Islet of Langerhans (tissue), 1 donor: Measurements from ENCODE around the gene PRDM12.

ENCODE experiments used
- FAIRE-seq: peaks from one replicate; lab custom pipeline; 2011; peaks lifted over from hg19 to GRCh38; lab: Jason Lieb, UNC

Gene PRDM12

DNA sequence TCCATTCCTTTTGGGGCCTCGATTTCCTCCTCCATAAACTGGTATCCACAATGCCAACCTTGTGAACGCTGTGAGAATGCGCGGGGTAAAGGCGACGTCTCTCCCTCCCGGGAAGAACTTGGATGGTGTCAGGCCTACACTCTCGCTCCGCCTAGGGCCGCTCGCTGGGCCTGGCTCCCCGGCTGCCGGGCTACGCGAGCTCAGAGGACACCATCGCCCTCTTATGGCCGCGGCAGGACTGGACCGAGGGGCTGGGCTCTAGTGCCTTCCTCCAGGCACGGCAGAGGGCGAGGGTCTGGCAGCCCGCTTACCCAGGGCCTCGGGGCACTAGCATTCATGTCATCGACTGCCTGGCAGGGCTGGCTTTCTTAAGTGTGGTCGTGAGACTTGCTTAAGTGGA is 27.9 kb downstream of the PRDM12 start:
- FAIRE-seq: no peak

DNA sequence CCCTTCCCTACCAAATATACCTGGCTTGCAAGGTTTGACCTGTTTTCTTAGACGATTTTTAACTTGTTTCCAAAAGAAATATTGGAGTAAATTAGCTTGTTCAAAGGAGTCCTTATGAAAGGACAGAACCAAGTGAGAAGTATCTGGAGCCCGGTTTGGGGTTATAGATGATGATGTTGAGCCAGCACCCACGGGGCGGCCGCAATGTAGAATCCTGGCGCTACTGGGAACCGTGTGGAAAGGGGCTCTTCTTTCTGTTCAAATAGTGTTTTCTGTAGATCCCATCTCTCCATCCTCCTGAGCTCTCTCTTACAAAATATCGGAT is 28.7 kb downstream of the PRDM12 start:
- no peak for FAIRE-seq

DNA sequence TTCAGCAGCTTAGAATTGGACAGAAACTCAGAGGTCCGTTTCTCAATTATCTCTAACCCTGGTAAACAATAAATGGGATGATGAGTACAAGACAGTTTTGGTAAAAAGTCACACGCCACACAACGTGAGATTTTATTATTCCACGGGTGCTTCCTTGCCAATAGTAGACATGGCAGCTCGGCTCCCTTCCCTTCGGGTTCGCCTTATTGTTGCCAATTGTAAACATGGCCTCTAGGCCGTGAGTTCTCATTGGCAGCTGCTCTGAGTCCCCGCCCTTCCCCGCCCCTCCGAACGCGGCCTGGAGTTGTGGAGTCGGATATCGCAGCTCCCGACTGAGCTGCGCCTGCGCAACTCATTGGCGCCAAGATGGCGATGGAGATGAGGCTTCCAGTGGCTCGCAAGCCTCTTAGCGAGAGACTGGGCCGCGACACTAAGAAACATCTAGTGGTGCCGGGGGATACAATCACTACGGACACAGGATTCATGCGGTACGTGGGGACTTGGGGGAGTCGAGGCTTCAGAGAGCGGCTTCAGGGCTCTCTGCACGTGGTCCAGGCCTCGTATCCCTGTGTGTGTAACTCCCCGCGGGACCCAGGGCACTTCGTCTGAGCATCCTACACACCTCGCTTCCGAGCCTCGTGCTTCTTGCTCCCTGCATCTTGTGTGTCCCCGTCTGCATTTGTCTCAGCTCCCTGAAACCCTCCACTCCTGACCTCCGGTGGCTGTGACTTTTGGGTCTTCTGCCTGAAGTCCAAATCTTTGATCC is 29.2 kb downstream of the PRDM12 start, which contains the start of gene EXOSC2:
TSS of gene EXOSC2 (plus strand) at position 355 of the 766 bp plus-strand sequence. CDS start at position 367, 12 bp downstream.
- no peak for FAIRE-seq

DNA sequence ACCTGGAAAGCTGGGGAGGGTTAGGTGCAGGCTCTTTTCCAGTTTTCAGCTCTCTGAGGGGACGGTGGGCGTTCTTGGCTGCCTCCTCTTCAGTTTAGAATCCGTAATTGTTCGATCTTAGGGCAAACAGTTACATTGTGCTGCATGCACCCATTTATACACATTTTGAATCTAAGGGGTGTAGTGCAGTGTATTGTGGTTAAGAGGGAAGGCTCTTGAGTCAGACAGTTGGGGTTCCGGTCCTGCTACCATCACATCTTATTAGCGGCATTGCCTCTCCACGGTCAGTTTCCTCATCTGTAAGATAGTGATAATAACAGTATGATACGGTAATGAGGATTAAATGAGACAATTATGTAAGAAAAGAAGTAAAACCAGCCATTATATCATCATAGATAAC is 29.8 kb downstream of the PRDM12 start:
- FAIRE-seq: no peak

DNA sequence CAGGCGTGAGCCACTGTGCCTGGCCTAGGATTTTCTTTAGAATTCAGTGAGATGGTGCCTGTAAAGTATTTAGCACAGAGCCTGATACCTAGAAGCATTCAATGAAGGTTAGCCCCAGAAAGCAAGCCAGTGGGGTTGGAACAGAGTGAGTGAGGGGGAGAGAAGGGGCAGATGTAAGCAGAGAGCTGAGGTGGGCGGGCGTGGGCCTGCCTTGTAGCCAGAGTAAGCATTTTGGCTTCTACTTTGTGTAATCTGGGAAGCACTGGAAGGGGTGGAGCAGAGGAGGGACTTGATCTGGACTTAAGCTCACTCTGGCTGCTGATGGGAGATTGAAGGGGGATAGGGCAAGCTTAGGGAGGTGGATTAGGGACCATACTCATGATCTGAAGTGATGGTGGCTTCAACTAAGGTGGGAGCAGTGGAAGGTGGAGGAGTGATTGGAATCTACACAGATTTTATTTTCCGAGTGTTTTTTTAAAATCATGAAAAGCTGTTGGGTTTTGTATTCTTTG is 31.8 kb downstream of the PRDM12 start:
- FAIRE-seq: no peak

DNA sequence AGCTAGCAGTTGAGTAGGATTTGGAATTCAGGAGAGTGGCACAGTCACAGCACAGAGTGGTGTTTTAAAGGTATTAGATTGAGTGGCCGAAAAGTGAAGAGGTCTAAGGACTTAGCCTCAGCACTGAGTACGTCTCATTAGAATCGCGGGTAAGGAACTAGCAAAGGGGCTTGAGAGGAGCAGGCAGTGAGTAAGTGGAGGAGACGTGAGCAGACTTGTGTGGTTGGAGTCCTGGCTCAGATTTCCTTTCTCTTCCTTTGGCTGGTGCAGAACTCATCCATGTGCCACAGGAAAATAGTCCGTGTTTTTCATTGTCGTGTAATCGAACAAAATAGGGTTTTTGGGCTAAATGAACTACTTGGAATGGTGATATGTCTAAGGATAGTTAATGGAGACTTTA is 32.6 kb downstream of the PRDM12 start:
- FAIRE-seq: no peak

DNA sequence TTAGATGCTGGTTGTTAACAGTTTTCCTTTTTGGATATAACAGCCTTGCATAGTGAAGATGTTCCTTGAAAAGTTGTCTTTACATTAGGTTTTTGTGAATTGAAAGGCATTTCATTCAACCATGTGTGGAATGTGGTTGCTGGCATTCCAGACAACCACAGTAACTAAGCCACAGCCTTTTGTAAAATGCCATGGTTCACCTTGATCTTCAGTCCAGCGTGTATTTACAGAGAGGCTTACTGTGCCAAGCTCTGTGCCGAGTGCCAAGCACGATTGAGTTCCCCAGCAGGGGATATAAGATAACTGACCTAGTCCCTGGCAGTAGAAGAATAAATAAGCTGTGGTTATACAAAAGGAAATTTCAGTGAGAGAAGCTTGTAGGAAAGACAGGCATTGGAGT is 34.1 kb downstream of the PRDM12 start:
- FAIRE-seq: no peak

DNA sequence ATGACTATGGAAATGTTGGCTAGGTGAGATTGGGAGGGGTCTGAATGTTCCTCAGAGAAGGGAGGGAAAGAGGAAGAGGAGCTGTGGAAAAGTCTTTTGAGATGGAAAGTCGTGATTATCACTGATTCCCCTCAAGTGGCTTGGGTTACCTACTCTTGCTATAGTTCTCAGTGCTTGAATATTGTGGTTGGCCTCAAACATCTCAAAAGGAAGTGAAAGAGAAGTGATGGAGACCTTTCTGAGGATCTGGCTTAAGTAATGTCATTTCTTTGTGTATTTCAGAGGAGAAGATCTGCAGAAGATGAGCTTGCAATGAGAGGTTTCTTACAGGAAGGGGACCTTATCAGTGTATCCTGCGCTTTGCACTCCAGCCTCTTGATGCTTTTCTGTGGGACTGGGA is 34.7 kb downstream of the PRDM12 start:
- no peak for FAIRE-seq

DNA sequence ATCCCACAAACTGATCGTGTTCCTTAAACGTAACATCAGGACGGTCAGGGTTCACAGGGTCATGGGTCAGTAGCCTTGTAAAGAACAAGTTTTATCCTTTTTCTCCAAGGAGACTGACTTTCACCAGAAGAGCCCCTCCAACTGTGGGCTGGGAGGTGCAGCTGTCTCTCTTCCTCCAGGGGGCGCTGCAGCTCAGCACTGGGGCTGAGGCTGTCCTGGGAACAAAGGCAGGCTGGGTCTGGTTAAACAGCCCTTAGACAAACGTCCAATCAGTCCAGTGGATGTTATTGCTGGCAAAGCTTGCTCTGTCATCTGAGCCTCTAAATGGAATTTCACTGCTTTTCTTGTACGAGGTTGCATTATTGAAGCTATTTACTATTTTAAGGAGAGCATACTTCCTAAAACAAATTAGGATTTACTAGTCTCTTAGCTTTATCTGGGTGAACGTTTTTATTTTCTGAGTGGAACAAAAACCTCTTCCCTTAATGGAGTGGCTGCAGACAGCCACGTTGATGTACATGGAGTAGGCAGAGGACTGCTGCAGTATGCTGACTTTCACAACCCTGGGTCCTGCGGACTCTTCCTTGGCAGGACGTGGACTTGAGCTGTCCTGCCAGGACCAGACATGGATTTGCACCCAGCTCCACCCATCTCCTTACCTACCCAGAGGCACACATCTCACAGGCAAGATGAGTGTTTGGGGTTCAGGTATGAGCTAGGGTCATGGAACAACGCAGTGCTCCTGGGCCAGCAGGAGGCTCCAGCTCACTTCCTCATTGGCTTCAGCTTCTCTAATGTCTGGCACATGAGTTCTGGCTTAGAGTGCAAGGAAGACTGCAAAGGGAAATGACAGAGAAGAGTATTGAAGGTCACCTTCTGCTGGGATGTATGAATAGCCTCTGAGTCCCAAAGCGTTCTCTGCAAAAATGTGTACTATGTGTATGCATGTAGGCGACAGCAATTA is 36.9 kb downstream of the PRDM12 start:
- FAIRE-seq: no peak

DNA sequence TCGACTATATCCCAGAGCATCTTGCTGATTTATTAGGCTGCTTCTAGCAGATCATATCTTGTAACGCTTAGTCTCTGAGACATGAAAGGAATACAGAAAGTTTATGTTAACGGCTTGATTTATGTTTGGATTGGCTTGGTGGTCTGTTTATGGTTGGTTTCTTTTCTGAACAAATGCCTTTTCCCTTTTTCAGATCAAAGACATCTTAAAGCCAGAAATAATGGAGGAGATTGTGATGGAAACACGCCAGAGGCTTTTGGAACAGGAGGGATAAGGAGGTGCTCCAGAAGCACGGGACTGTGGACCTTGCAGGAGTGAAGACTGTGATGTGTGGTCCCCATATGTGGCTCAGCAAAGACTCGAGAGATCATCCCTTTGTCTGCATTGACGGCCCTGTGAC is 39.1 kb downstream of the PRDM12 start:
- no peak for FAIRE-seq

DNA sequence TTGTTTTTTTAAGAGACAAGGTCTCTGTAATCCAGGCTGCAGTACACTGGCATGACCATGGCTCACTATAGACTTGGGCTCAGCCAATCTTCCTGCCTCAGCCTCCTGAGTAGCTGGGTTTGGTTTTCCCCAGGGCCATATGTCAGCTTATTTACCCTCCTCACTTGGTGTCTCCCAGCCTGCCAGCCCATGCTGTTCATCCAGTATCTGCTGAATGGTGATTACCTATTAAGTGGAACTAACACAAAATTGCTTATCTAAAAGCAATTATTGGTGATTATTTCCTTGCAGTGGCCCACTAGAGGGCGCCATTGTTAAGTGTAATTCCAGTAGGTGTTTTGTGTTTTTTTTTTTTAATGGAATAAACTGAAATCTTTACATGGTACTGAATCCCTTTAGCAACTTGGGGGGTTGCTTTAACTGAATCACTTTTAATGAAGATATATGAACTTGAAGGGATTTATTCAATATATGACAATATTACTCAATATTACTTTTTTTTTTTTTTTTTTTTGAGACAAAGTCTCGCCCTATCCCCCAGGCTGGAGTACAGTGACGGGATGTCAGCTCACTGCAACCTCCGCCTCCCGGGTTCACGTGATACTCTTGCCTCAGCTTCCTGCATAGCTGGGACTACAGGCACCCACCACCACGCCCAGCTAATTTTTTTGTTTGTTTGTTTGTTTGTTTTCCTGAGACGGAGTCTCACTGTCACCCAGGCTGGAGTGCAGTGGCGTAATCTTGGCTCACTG is 43.0 kb downstream of the PRDM12 start:
- FAIRE-seq: no peak

DNA sequence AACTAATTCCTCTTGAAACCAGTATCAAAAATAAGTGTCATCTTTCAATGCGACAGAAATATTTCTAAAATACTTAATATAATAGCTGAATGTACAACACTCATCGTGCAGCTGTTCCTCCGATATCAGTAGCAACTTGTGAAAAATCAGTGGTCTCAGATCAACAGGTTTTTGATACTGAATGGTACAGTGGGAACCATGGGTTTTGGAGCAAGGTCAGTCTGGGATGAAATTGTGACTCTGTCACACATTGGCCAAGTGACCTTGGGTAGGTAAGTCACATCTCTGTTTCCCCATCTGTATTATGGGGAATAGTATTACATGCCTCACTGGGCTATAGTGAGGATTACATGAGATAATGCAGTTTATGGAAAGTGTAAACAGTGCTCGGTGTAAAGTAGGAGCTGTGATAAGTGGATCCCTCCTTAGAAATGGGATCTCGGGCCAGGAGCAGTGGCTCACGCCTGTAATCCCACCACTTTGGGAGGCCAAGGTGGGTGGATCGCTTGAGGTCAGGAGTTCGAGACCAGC is 46.5 kb downstream of the PRDM12 start:
- no peak for FAIRE-seq

DNA sequence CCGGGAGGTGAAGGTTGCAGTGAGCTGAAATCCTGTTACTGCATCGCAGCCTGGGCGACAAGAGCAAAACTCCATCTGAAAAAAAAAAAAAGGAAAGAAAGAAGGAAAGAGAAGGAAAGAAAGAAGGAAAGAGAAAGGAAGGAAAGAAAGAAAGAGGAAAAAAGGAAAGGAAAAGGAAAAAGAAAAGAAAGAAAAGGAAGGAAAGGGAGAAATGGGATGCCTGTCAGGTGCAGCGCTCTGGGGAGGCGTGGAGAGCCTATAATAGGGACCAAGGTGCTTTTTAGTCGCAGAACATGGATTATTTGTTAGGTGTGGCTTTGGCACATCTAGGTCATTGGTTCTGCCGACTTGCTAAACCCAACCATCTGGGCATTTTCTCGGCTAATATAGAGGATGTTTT is 47.1 kb downstream of the PRDM12 start:
- FAIRE-seq: no peak

DNA sequence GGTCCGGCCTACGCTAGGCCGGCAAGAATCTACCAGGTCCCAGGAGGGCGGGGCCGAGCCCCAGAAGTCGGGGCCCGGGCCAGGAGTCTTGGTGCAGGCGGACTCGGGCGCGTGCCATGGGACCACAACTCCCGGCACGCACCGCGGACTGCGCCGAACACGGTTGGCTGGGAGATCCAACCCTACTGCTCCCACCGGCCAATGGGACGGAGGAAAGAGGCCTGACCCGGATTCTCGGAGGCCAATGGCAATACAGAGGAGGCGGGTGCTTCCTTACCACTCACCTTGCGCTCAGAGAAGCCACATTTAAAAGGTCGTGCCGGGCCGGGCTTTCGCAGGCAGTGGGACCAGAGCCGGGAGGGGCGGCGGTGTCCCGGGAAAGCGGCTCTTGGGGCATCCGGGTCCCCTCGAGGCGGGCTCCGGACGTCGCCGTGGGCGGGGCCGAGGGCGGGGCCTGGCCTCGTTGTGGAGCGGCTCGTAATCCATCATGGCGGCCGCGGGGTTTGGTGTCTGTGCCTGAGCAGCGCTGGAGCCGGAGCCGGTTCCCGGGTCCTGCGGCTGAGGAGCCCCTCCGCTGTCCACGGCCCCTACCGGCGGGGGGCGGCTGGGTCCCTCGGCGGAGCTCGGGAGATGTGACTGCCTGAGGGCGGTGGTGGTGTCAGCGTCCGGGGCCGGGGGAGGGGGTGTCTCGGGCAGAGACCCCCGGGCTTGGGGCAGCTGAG is 48.3 kb downstream of the PRDM12 start:
- FAIRE-seq: no peak

DNA sequence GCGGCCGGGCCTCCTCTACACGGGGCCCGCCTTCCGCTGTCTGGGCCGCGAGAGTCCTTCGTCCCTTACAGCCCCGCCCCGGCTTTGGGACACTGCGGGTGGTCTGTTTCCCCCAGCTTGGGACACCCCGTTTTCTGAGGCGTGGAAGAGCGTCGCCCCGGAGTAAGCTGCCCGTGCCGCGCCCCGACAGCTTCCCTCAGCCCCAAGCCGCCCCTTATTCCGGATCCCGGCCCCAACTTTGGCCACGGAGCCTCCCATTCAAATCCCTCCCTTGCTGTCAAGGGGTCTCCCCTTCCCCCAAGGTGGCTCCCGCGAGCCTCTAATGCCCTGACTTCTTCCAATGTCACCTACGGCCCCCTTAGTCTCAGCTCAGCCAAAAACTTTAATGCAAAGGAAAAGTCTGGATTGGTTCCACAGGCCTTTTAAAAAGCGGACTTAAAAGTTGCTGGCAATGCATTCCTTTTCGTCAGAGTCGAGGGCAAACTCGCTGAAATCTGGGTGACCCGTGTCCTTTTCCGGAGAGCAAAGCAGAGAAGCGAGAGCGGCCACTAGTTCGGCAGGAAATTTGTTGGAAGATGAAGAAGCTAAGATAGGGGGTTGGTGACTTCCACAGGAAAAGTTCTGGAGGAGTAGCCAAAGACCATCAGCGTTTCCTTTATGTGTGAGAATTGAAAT is 49.0 kb downstream of the PRDM12 start:
- no peak for FAIRE-seq

DNA sequence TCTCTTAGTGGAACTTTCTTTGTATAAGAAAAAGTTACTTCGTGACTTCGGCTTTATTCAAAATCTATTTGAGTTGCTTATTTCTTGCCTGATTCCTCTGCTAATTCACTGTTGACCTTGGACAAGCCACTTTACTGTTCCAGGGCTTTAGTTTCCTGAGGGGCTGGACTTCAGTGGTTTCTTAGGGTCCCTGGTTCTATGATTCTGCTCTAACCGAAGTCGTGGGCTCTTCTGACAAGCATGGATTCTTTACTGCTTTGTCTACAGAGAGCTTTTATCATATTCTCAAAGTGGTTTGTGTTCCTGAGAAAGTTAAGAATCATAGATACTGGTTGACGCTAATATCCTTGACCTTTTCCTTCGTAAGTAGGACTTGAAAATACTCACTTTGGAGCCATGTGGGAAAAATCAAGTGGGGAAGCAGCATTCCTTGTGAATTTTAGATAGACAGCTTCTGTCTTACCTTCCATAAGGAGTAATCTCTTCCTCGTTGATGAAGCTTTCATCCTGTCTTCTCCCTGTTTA is 50.3 kb downstream of the PRDM12 start:
- no peak for FAIRE-seq

DNA sequence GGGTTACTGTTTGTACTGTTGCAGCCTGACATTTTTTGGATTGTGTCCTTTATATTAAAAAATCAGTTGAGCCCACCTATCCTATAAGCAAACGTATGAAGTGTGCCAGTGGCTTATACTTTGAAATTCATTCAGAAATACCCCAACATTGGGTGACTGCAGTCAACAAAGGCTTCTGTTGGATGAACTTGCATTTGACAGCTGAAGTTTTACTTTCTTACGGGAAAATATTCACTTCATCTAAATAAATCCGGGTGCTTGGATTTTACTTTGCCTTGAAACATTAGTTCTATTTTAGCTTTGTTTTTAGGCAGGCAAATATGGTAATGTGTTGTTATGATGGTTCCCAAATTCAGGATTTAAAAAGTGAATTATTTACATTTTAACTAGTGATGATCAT is 50.9 kb downstream of the PRDM12 start:
- FAIRE-seq: no peak

DNA sequence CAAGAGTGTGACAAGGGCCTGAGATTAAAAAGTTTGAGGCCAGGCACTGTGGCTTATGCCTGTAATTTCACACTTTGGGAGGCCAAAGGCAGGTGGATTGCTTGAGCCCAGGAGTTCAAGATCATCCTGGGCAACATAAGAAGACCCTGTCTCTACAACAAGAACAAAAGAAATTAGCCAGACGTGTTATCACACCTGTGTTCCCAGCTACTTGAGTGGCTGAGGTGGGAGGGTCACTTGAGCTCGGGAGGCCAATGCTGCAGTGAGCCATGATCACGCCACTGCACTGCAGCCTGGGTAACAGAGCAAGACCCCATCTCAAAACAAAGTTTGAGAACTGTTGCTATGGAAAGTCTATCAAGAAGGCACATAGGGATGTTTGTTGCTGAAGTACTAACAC is 54.2 kb downstream of the PRDM12 start:
- FAIRE-seq: no peak

DNA sequence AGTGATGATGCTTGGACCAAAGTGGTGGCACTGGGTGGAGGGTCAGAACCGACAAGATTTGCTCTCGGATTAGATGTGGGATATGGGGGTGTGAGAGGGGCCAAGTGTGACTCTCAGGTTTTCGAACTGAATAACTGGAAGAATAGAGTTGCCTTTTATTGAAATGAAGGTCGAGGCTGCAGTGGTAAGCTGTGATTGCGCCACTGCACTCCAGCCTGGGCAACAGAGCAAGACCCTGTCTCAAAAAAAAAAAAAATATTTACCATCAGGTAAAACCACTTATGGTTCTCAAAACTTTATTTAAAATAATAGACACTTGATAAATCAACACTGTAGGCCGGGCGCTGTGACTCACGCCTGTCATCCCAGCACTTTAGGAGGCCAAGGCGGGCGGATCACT is 56.4 kb downstream of the PRDM12 start:
- FAIRE-seq: no peak

DNA sequence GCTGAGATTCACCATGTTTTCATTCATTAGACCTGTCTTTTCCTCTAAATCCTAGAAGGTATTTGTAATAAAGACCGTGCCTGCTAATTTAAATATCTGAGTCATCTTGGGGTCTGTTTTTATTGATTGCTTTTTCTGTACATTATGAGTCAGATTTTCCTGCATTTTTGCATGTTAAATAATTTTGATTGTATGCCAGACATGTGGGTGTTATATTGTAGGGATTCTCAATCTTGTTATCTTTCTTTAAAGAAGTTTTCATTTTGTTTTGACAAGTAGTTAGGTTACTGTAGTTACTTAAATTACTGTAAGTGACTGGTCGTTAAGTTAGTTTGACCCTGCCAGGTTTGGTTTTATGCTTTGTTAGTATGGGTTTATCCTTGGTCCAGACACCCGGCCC is 64.3 kb downstream of the PRDM12 start:
- FAIRE-seq: no peak

DNA sequence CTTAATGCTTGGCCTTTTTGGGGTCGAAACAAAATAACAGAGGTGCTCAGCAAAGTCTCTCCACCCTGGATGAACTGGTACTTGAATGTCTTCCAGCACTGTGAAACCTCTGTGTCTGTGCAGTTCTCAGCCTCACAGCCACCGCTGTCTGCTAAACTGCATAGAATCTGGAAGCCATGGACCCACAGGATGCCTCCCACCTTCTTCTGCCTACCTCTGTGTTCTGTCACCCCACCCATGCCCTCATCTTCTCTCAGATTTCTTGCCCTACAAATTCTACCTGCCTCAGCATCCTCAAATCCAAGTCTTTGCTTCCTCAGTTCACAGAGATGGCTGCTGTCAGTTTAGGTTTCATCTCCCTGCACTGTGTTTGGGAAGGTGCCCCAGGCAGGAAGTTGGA is 64.8 kb downstream of the PRDM12 start:
- no peak for FAIRE-seq
